ENCODE data around the gene INO80B. TPM values are rescaled to one million over a fixed set of nuclear protein-coding genes. Genes with fewer than 3 reads are reported as not detected.
"Not testable (repeated sequence)": the region's sequence is repeated elsewhere in the genome, so short reads cannot be mapped to it uniquely, and the experiment has no call there.

The INO80B gene
- total RNA-seq, 1 donor from 2014 or later = 54.5 TPM

DNA sequence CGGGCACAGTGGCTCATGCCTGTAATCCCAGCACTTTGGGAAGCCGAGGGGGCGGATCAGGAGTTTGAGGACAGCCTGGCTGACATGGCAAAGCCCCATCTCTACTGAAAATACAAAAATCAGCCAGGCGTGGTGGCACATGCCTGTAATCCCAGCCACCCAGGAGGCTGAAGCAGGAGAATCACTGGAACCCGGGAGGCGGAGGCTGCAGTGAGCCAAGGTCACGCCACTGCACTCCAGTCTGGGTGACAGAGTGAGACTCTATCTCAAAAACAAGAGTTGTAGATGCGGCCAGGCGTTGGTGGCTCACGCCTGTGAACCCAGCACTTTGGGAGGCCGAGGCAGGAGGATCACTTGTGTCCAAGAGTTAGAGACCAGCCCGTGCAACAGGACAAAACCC is 15.9 kb downstream of the INO80B start:
- Mint-ChIP-seq H3K36me3 (ENCODE audit: low read depth) (peaks cover 28% of the 10 kb centered on the region), H3K4me3 (peak overlapping the region; percentile 74), H3K4me1 (peaks cover 25% of the 10 kb centered on the region), H3K27ac (peak overlapping the region; percentile 69)
- H3K27me3 Mint-ChIP-seq; H3K9me3 Mint-ChIP-seq; DNase-seq; intact Hi-C loops (cut with micrococcal nuclease): not testable (repeated sequence)

- intact Hi-C loops (cut with micrococcal nuclease) = loop anchor here (1.0 kb wide), 3 partner anchors 11 to 58 kb away; partner anchors contain the start of genes AUP1, CCDC142, HTRA2 and WBP1
- peaks cover 26% of the 10 kb centered on the region for H3K36me3 Mint-ChIP-seq (ENCODE audit: low read depth)
- peak overlapping the region; percentile 99 for H3K4me3 Mint-ChIP-seq
- peak overlapping the region; percentile 98 for H3K27ac Mint-ChIP-seq
- peaks cover 22% of the 10 kb centered on the region for H3K4me1 Mint-ChIP-seq
- H3K9me3 Mint-ChIP-seq = no peaks in the 10 kb centered on the region
- no peak for DNase-seq
- H3K27me3 Mint-ChIP-seq = no peaks in the 10 kb centered on the region
Measured at GRCh38 chr2:74471332-74472065, 16.6 kb downstream of the INO80B start.

DNA sequence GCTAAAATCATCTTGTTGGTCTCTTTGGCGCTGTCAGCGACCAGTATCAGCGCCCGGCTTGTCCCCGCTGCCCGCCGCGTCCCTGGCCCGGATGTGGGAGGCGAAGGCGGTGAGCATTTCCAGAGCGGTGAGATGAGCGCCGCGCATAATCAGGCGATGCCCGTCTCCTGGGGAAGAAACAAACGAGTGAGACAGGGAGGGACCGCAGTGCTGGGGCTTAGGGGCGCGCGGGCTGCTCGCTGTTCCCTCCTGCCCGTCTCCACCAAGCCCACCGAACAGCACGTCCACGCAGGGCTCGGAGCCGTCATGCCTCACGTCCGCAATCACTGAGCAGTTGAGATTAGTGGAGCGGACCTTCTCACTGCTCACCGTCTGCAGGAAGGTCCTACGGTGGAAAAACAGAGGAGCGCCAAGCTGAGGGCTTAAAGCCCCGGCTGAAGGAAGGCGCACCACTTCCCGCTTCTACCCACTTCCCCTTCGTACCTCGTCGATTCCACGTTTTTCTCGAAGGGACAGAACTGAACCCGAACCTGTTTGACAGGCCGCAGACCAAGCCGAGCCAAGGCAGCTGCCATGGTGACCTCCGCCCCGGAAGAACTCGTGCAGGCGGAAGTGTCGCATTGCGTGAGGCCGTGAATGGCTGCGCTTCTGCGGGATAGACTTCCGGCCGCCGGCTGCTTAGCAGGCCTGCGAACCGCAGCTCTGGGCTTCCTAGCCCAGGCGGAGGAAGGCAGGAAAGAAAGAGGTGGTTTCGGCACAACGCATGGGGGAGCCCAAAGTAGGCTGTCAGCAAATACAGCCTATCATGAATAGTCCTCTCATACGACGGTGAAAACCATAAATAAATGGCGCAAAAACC is 17.4 kb downstream of the INO80B start, which contains the start of gene MRPL53:
Gene MRPL53, minus strand, starts transcription at position 595 of the 859 bp plus-strand sequence. Its CDS starts 20 bp downstream, at position 575.
- H3K36me3 Mint-ChIP-seq (ENCODE audit: low read depth) = peaks cover 30% of the 10 kb centered on the region
- H3K9me3 Mint-ChIP-seq = no peaks in the 10 kb centered on the region
- peaks cover 22% of the 10 kb centered on the region for H3K4me1 Mint-ChIP-seq
- intact Hi-C loops (cut with micrococcal nuclease) = loop anchor here (1.0 kb wide), 3 partner anchors 10 to 57 kb away; partner anchors contain the start of genes AUP1, CCDC142, HTRA2 and WBP1
- peak within 1 kb of the TSS; percentile 98 for H3K27ac Mint-ChIP-seq
- H3K27me3 Mint-ChIP-seq = no peaks in the 10 kb centered on the region
- peak; percentile 99 for DNase-seq
- peak within 1 kb of the TSS; percentile 99 for H3K4me3 Mint-ChIP-seq

DNA sequence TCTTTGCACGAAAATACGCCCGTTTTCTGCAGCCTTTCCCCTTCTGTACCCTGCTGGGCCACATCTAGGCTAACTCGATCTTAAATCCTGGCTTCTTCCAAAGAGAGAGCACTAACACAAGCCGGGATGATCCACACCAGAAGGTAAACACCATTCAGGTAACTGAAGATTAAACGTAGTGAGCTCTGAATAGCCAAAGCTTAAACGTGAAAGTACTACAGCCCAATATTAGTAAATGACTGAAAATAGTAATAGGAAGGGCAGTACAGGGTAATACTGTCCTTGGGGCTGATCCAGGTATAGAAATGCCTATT is 18.0 kb downstream of the INO80B start:
- intact Hi-C loops (cut with micrococcal nuclease) = loop anchor here (1.0 kb wide), 3 partner anchors 9 to 56 kb away; partner anchors contain the start of genes AUP1, CCDC142, HTRA2 and WBP1
- Mint-ChIP-seq H3K27me3 (no peaks in the 10 kb centered on the region), H3K4me1 (peaks cover 22% of the 10 kb centered on the region), H3K36me3 (ENCODE audit: low read depth) (peaks cover 34% of the 10 kb centered on the region), H3K9me3 (no peaks in the 10 kb centered on the region), H3K4me3 (peak overlapping the region; percentile 99), H3K27ac (peak overlapping the region; percentile 98)
- no peak for DNase-seq

GRCh38 chr2:74474481-74474880 is 19.6 kb downstream of the INO80B start:
- H3K4me1 Mint-ChIP-seq = peaks cover 26% of the 10 kb centered on the region
- H3K36me3 Mint-ChIP-seq (ENCODE audit: low read depth) = peaks cover 37% of the 10 kb centered on the region
- intact Hi-C loops (cut with micrococcal nuclease) = no loop called here
- H3K27me3 Mint-ChIP-seq = no peaks in the 10 kb centered on the region
- DNase-seq = no peak
- peak overlapping the region; percentile 29 for H3K27ac Mint-ChIP-seq
- H3K9me3 Mint-ChIP-seq = no peaks in the 10 kb centered on the region
- no peak overlapping the region for H3K4me3 Mint-ChIP-seq

- no peak for DNase-seq
- intact Hi-C loops (cut with micrococcal nuclease) = no loop called here
- H3K4me3 Mint-ChIP-seq = no peak overlapping the region
- peaks cover 41% of the 10 kb centered on the region for H3K36me3 Mint-ChIP-seq (ENCODE audit: low read depth)
- no peak overlapping the region for H3K27ac Mint-ChIP-seq
- peaks cover 24% of the 10 kb centered on the region for H3K4me1 Mint-ChIP-seq
- no peaks in the 10 kb centered on the region for H3K9me3 Mint-ChIP-seq
- H3K27me3 Mint-ChIP-seq = no peaks in the 10 kb centered on the region
Measured at GRCh38 chr2:74474899-74475298, 20.0 kb downstream of the INO80B start.

DNA sequence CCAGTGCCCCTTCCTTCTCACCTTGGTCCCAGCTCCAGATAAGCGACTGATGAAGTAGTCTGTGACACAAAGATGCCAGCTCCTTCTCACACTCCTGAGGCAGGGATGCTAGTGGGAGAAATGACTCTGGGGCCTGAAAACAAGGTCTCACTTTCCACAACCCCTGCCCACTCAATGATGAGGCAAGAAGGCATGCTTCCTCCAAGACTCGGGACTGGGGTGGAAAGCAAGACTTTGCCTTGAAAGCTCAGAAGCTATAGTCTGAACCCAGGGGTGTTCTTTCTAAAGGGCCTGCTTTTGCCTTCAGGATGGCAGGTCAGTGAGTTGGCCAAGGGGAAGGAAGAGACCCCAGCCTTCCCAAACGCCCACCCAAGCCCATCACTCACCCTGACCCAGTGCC is 26.5 kb downstream of the INO80B start:
- peak; percentile 58 for DNase-seq
- Mint-ChIP-seq H3K4me1 (peaks cover 32% of the 10 kb centered on the region), H3K9me3 (no peaks in the 10 kb centered on the region), H3K27ac (no peak overlapping the region), H3K36me3 (ENCODE audit: low read depth) (peaks cover 35% of the 10 kb centered on the region), H3K4me3 (peak overlapping the region; percentile 91), H3K27me3 (no peaks in the 10 kb centered on the region)
- intact Hi-C loops (cut with micrococcal nuclease) = no loop called here

DNA sequence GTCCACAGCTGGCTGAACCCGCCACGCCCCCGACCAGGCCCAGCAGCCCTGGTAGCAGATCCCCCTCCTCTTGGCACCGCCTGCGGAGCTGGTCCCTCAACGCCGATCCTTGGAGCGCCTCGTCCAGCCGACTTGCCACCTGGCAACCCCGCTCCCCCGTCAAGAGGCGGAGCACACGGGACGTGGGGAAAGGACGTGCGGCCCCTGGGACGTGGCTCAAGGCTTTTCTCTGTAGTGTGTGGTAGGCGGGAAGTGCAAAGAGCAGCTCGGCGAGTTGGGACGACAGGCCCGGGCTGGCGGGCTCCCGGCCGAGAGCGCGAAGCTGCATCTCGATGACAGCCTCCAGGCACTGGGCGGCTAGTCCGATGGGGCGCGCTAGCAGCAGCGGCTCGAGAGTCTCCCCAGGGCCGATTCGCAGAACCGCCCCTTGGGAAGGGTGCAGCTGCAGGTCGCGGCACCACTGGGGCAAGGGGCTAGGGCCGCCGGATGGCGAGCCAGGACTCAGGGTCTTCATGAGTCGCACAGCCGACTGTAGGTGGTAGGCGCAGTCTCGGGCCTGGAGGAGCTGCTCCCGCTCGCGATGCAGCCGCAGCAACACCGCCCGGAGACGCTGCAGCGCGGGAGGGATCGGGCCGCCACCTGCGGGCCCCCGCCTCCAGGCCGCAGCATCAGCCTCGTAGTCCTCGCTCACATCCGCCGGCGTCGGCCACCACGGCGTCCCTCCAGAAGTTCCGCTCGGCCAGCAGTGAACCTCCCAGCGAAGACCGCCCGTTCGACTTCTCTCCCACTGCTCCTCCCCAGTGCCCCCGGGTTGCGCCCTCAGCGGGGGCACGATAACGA is 27.3 kb downstream of the INO80B start:
- Mint-ChIP-seq H3K27ac (peak overlapping the region; percentile 99), H3K27me3 (no peaks in the 10 kb centered on the region), H3K36me3 (ENCODE audit: low read depth) (peaks cover 35% of the 10 kb centered on the region), H3K9me3 (no peaks in the 10 kb centered on the region), H3K4me1 (peaks cover 33% of the 10 kb centered on the region), H3K4me3 (peak overlapping the region; percentile 91)
- peak; percentile 90 for DNase-seq
- intact Hi-C loops (cut with micrococcal nuclease) = loop anchor here (1.0 to 2.0 kb wide), 3 partner anchors 10 to 61 kb away; partner anchors contain the start of genes C2orf81, LBX2, MRPL53 and WDR54

DNA sequence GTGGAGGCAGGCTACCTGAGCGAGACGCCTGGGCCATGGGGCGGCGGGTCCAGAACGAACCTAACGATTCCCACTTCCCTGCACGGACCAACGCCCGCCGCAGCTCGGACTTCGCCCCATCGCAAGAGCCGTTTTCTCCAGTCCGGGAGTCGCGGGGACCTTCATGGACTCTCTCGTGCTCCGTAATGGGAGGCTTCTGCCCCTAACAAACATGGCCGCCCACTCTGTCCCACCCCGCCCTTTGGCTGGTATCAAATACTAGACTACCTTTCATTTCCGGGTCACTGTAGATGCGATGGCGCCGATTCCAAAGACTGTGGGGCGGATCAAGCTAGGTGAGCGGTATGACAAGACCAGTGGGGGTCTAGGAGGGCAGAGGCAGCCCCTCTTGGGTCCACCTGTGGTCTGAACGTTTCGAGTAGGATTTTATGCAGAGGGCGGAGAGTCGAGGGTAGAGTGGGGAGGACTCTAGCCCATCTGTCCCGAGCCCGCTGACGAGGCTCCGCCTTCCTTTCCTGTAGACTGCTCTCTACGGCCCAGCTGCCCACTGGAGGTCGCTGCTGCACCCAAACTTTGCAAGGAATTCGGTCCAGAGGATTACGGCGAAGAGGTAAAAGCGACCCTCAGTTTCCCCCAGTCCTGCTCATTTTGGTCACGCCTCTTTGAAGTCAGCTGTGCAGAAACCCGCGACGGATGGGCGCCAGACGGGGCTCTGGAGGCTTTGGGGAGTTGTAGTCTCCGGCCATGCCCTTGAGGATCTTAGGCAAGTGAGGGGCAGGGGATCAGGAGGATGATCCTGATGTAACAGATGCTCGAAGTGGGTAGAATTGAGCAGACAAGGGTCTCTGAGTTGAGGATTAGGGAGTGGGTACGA is 28.2 kb downstream of the INO80B start, which contains the start of the genes CCDC142 and TTC31:
Gene CCDC142, minus strand, starts transcription at position 198 of the 874 bp plus-strand sequence. Its CDS starts 161 bp downstream, at position 37.
Gene TTC31, plus strand, starts transcription at position 281 of the 874 bp plus-strand sequence. Its CDS starts 15 bp downstream, at position 296.
- Mint-ChIP-seq H3K4me3 (peak within 1 kb of the TSS; percentile 91), H3K27ac (peak within 1 kb of the TSS; percentile 99), H3K27me3 (no peaks in the 10 kb centered on the region), H3K9me3 (no peaks in the 10 kb centered on the region), H3K4me1 (peaks cover 33% of the 10 kb centered on the region), H3K36me3 (ENCODE audit: low read depth) (peaks cover 30% of the 10 kb centered on the region)
- intact Hi-C loops (cut with micrococcal nuclease) = loop anchor here (1.0 to 2.0 kb wide), 7 partner anchors 11 to 746 kb away; partner anchors contain the start of genes AUP1, C2orf81, HTRA2 and INO80B
- DNase-seq = peak; percentile 97

- peak overlapping the region; percentile 99 for H3K27ac Mint-ChIP-seq
- peaks cover 33% of the 10 kb centered on the region for H3K4me1 Mint-ChIP-seq
- not testable (repeated sequence) for H3K9me3 Mint-ChIP-seq, H3K27me3 Mint-ChIP-seq
- H3K4me3 Mint-ChIP-seq = peak overlapping the region; percentile 91
- H3K36me3 Mint-ChIP-seq (ENCODE audit: low read depth) = peaks cover 30% of the 10 kb centered on the region
- DNase-seq = peak; percentile 56
- intact Hi-C loops (cut with micrococcal nuclease) = loop anchor here (1.0 to 2.0 kb wide), 6 partner anchors 15 to 746 kb away; partner anchors contain the start of genes AUP1, C2orf81, HTRA2 and INO80B
Measured at GRCh38 chr2:74483675-74484164, 28.8 kb downstream of the INO80B start.

DNA sequence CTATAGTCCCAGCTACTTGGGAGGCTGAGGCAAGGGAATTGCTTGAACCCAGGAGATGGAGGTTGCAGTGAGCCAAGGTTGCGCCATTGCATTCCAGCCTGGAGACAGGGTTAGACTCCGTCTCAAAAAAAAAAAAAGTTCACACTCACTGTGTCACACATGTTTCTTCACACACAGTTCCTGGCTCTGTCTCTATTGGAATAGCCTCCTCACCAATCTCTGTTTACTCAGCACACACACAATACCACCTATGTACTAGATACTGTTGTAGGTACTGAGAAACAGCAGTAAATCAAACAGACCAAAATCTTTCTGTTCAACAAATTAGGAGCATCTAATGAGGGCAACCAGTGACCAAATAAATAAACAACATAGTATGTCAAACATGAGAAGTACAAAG is 31.3 kb downstream of the INO80B start:
- H3K27me3 Mint-ChIP-seq = no peaks in the 10 kb centered on the region
- H3K4me1 Mint-ChIP-seq = peaks cover 22% of the 10 kb centered on the region
- no peaks in the 10 kb centered on the region for H3K9me3 Mint-ChIP-seq
- H3K27ac Mint-ChIP-seq = no peak overlapping the region
- H3K4me3 Mint-ChIP-seq = no peak overlapping the region
- no peak for DNase-seq
- intact Hi-C loops (cut with micrococcal nuclease) = no loop called here
- H3K36me3 Mint-ChIP-seq (ENCODE audit: low read depth) = peaks cover 29% of the 10 kb centered on the region

Data from activated CD4-positive, alpha-beta T cell treated with anti-CD3 and anti-CD28 coated beads, Interleukin-2, amount 10 ng/mL, durations not matched to agents 24 days and 14 days (primary cell).